HEK293 (cell line): Measurements from ENCODE around the gene CNPY4.

ENCODE experiments used
- GLI2 ChIP-seq: fragments of 450-650 bp; formaldehyde crosslinking; IDR thresholded peaks from 2 replicates; pipeline ENCODE4; 2017; ENCODE audit warnings: missing biosample characterization, missing genetic modification characterization, low read depth, borderline replicate concordance
- GLI4 ChIP-seq: fragments of 450-650 bp; formaldehyde crosslinking; IDR thresholded peaks from 2 replicates; pipeline ENCODE4 v1.5.1; 2016; ENCODE audit warnings: missing biosample characterization, missing genetic modification characterization
- KLF7 ChIP-seq: fragments of 450-650 bp; formaldehyde crosslinking; IDR thresholded peaks from 2 replicates; pipeline ENCODE4 v1.5.1; 2016; ENCODE audit warnings: missing biosample characterization, missing genetic modification characterization, borderline replicate concordance
- MEIS1 ChIP-seq: sonication (generic); formaldehyde crosslinking; IDR thresholded peaks from 2 replicates; pipeline ENCODE4 v1.8.1; 2022; ENCODE audit warnings: missing genetic modification reagents, mild to moderate bottlenecking, borderline replicate concordance
- MYNN ChIP-seq: fragments of 450-650 bp; formaldehyde crosslinking; IDR thresholded peaks from 2 replicates; pipeline ENCODE4 v1.5.1; 2016; ENCODE audit warnings: missing biosample characterization, missing genetic modification characterization, borderline replicate concordance
- SP7 ChIP-seq: fragments of 450-650 bp; formaldehyde crosslinking; IDR thresholded peaks from 2 replicates; pipeline ENCODE4 v1.5.1; 2016; ENCODE audit warnings: missing biosample characterization, missing genetic modification characterization
- ZFP41 ChIP-seq: fragments of 450-650 bp; formaldehyde crosslinking; IDR thresholded peaks from 2 replicates; pipeline ENCODE4 v1.5.1; 2016; ENCODE audit warnings: missing biosample characterization, missing genetic modification characterization, borderline replicate concordance
- ZNF114 ChIP-seq: fragments of 450-650 bp; formaldehyde crosslinking; IDR thresholded peaks from 2 replicates; pipeline ENCODE4 v1.5.0; 2017; ENCODE audit warnings: missing biosample characterization, missing genetic modification characterization
- ZNF121 ChIP-seq: fragments of 450-650 bp; formaldehyde crosslinking; IDR thresholded peaks from 2 replicates; pipeline ENCODE4 v1.5.1; 2016; ENCODE audit warnings: missing biosample characterization, missing genetic modification characterization
- ZNF138 ChIP-seq: fragments of 450-650 bp; formaldehyde crosslinking; IDR thresholded peaks from 2 replicates; pipeline ENCODE4 v1.5.1; 2016; ENCODE audit warnings: missing biosample characterization, missing genetic modification characterization, borderline replicate concordance
- ZNF140 ChIP-seq: fragments of 450-650 bp; formaldehyde crosslinking; IDR thresholded peaks from 2 replicates; pipeline ENCODE4 v1.5.1; 2016; ENCODE audit warnings: missing biosample characterization, missing genetic modification characterization
- ZNF155 ChIP-seq: fragments of 450-650 bp; formaldehyde crosslinking; IDR thresholded peaks from 2 replicates; pipeline ENCODE4 v1.5.1; 2016; ENCODE audit warnings: missing biosample characterization, missing genetic modification characterization
- ZNF175 ChIP-seq: fragments of 450-650 bp; formaldehyde crosslinking; IDR thresholded peaks from 2 replicates; pipeline ENCODE4 v1.5.1; 2016; ENCODE audit warnings: missing biosample characterization, missing genetic modification characterization
- ZNF211 ChIP-seq: fragments of 450-650 bp; formaldehyde crosslinking; IDR thresholded peaks from 2 replicates; pipeline ENCODE4 v1.5.1; 2016; ENCODE audit warnings: low read depth, missing biosample characterization, missing genetic modification characterization
- ZNF335 ChIP-seq: fragments of 450-650 bp; formaldehyde crosslinking; conservative IDR thresholded peaks from 2 replicates; pipeline ENCODE4 v1.5.1; 2016; ENCODE audit warnings: missing biosample characterization, missing genetic modification characterization
- ZNF354C ChIP-seq: fragments of 450-650 bp; formaldehyde crosslinking; IDR thresholded peaks from 2 replicates; pipeline ENCODE4 v1.5.1; 2016; ENCODE audit warnings: missing biosample characterization, missing genetic modification characterization, low read depth, borderline replicate concordance
- ZNF37A ChIP-seq: fragments of 450-650 bp; IDR thresholded peaks from 2 replicates; pipeline ENCODE4 v1.5.1; 2018; ENCODE audit warnings: missing biosample characterization, missing genetic modification characterization
- ZNF398 ChIP-seq: fragments of 450-650 bp; formaldehyde crosslinking; IDR thresholded peaks from 2 replicates; pipeline ENCODE4 v1.5.1; 2017; ENCODE audit warnings: missing biosample characterization, missing genetic modification characterization
- ZNF404 ChIP-seq: fragments of 450-650 bp; formaldehyde crosslinking; IDR thresholded peaks from 2 replicates; pipeline ENCODE4 v1.5.1; 2017; ENCODE audit warnings: missing biosample characterization, missing genetic modification characterization
- ZNF639 ChIP-seq: fragments of 450-650 bp; formaldehyde crosslinking; IDR thresholded peaks from 2 replicates; pipeline ENCODE4 v1.5.1; 2016; ENCODE audit warnings: missing biosample characterization, missing genetic modification characterization
- ZNF785 ChIP-seq: fragments of 450-650 bp; formaldehyde crosslinking; IDR thresholded peaks from 2 replicates; pipeline ENCODE4 v1.5.1; 2016; ENCODE audit warnings: missing biosample characterization, missing genetic modification characterization
- TF ChIP-seq, protein P1 (sequence below): sonication (generic); formaldehyde crosslinking; IDR thresholded peaks from 2 replicates; pipeline ENCODE4 v1.8.1; 2022; ENCODE audit warnings: mild to moderate bottlenecking, moderate library complexity, missing genetic modification reagents
- TF ChIP-seq, protein P2 (sequence below): fragments of 450-650 bp; formaldehyde crosslinking; IDR thresholded peaks from 2 replicates; pipeline ENCODE4 v1.5.1; 2017; ENCODE audit warnings: missing biosample characterization, missing genetic modification characterization
- TF ChIP-seq, protein P3 (sequence below): fragments of 450-650 bp; formaldehyde crosslinking; IDR thresholded peaks from 2 replicates; pipeline ENCODE4 v1.5.1; 2017; ENCODE audit warnings: missing biosample characterization, mild to moderate bottlenecking, missing genetic modification characterization, moderate library complexity
- TF ChIP-seq, protein P4 (sequence below): fragments of 450-650 bp; formaldehyde crosslinking; IDR thresholded peaks from 2 replicates; pipeline ENCODE4 v1.5.1; 2016; ENCODE audit warnings: missing biosample characterization, missing genetic modification characterization

CNPY4 gene

GRCh38 chr7:100126931-100127865 is 7.8 kb downstream of the CNPY4 start, which contains the start of gene MBLAC1 (continued):
- TF ChIP-seq, protein P1, sequence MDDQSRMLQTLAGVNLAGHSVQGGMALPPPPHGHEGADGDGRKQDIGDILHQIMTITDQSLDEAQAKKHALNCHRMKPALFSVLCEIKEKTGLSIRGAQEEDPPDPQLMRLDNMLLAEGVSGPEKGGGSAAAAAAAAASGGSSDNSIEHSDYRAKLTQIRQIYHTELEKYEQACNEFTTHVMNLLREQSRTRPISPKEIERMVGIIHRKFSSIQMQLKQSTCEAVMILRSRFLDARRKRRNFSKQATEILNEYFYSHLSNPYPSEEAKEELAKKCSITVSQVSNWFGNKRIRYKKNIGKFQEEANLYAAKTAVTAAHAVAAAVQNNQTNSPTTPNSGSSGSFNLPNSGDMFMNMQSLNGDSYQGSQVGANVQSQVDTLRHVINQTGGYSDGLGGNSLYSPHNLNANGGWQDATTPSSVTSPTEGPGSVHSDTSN, result no peak
- TF ChIP-seq MEIS1 (CRISPR knock-in tag), result no peak
- no peak for TF ChIP-seq ZNF639
- no peak for TF ChIP-seq ZFP41 (tag by site-specific recombination)
- TF ChIP-seq, protein P2, sequence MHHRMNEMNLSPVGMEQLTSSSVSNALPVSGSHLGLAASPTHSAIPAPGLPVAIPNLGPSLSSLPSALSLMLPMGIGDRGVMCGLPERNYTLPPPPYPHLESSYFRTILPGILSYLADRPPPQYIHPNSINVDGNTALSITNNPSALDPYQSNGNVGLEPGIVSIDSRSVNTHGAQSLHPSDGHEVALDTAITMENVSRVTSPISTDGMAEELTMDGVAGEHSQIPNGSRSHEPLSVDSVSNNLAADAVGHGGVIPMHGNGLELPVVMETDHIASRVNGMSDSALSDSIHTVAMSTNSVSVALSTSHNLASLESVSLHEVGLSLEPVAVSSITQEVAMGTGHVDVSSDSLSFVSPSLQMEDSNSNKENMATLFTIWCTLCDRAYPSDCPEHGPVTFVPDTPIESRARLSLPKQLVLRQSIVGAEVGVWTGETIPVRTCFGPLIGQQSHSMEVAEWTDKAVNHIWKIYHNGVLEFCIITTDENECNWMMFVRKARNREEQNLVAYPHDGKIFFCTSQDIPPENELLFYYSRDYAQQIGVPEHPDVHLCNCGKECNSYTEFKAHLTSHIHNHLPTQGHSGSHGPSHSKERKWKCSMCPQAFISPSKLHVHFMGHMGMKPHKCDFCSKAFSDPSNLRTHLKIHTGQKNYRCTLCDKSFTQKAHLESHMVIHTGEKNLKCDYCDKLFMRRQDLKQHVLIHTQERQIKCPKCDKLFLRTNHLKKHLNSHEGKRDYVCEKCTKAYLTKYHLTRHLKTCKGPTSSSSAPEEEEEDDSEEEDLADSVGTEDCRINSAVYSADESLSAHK (tag by site-specific recombination), result no peak
- no peak for TF ChIP-seq ZNF138 (tag by site-specific recombination)
- TF ChIP-seq ZNF211 (tag by site-specific recombination), result no peak
- TF ChIP-seq ZNF175, result no peak
- no peak for TF ChIP-seq ZNF404 (tag by site-specific recombination)
- TF ChIP-seq ZNF114 (tag by site-specific recombination), result no peak
- TF ChIP-seq MYNN (tag by site-specific recombination), result no peak; the same call in 1 of the 2 replicates
- no peak for TF ChIP-seq ZNF354C (tag by site-specific recombination)
- no peak for TF ChIP-seq ZNF785
- peak; percentile 22; the same call in 1 of the 2 replicates for TF ChIP-seq ZNF398 (tag by site-specific recombination)
- peak; percentile 89 for TF ChIP-seq GLI4 (tag by site-specific recombination)
- TF ChIP-seq ZNF335 (tag by site-specific recombination), result peak; percentile 87
- TF ChIP-seq, protein P3, sequence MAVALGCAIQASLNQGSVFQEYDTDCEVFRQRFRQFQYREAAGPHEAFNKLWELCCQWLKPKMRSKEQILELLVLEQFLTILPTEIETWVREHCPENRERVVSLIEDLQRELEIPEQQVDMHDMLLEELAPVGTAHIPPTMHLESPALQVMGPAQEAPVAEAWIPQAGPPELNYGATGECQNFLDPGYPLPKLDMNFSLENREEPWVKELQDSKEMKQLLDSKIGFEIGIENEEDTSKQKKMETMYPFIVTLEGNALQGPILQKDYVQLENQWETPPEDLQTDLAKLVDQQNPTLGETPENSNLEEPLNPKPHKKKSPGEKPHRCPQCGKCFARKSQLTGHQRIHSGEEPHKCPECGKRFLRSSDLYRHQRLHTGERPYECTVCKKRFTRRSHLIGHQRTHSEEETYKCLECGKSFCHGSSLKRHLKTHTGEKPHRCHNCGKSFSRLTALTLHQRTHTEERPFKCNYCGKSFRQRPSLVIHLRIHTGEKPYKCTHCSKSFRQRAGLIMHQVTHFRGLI (tag by site-specific recombination), result no peak; the same call in 1 of the 2 replicates
- peak; percentile 68 for TF ChIP-seq SP7 (tag by site-specific recombination)
- no peak for TF ChIP-seq GLI2 (tag by site-specific recombination)
- peak; percentile 90; the same call in 1 of the 2 replicates for TF ChIP-seq KLF7
- TF ChIP-seq ZNF121, result 0 out of 2 replicates have a peak, but pooled peaks have one; percentile 11
- TF ChIP-seq, protein P4, sequence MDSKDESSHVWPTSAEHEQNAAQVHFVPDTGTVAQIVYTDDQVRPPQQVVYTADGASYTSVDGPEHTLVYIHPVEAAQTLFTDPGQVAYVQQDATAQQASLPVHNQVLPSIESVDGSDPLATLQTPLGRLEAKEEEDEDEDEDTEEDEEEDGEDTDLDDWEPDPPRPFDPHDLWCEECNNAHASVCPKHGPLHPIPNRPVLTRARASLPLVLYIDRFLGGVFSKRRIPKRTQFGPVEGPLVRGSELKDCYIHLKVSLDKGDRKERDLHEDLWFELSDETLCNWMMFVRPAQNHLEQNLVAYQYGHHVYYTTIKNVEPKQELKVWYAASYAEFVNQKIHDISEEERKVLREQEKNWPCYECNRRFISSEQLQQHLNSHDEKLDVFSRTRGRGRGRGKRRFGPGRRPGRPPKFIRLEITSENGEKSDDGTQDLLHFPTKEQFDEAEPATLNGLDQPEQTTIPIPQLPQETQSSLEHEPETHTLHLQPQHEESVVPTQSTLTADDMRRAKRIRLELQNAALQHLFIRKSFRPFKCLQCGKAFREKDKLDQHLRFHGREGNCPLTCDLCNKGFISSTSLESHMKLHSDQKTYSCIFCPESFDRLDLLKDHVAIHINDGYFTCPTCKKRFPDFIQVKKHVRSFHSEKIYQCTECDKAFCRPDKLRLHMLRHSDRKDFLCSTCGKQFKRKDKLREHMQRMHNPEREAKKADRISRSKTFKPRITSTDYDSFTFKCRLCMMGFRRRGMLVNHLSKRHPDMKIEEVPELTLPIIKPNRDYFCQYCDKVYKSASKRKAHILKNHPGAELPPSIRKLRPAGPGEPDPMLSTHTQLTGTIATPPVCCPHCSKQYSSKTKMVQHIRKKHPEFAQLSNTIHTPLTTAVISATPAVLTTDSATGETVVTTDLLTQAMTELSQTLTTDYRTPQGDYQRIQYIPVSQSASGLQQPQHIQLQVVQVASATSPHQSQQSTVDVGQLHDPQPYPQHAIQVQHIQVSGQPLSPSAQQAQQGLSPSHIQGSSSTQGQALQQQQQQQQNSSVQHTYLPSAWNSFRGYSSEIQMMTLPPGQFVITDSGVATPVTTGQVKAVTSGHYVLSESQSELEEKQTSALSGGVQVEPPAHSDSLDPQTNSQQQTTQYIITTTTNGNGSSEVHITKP (tag by site-specific recombination), result peak; percentile 100
- no peak for TF ChIP-seq ZNF140 (tag by site-specific recombination)
- no peak for TF ChIP-seq ZNF37A (tag by site-specific recombination)
- TF ChIP-seq ZNF155 (tag by site-specific recombination), result no peak
